Activated CD4-positive, alpha-beta T cell treated with anti-CD3 and anti-CD28 coated beads, Interleukin-2, amount 50 U/mL, for 24 hours (primary cell): ENCODE results near the gene MRPL55.
"Not testable (repeated sequence)": the region's sequence is repeated elsewhere in the genome, so short reads cannot be mapped to it uniquely, and the experiment has no call there.

Source experiments
- DNase-seq, 2 donors: peaks; one replicate each; pipeline ENCODE4 v3.0.0-alpha.2; 2020; ENCODE audit warnings: low read depth in 1 of 2, low spot score in 1 of 2

Gene MRPL55

DNA sequence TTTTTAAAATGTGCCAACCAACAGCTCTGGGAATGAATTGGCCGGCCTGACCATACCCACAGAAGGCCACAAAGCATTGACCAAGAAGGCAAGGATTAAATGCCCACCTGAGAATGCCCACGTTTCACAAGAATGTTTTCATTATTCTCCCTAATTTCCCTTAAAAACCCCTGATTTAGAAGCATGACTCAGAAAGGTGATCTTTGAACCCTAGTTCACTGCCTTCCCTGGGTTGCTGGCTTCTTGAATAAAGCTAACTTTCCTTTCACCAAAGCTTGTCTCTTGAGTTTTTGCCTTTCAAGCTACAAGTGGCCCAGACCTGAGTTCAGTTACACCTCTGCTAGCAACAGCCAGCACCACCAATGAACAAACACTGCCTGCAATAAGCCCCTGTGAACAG, 14.4 kb upstream of the MRPL55 start:
- no peak for DNase-seq

- no peak for DNase-seq
Observed at GRCh38 chr1:228122921-228123441, 13.9 kb upstream of the MRPL55 start.

- no peak for DNase-seq
Observed at GRCh38 chr1:228120857-228121489, 11.9 kb upstream of the MRPL55 start.

DNA sequence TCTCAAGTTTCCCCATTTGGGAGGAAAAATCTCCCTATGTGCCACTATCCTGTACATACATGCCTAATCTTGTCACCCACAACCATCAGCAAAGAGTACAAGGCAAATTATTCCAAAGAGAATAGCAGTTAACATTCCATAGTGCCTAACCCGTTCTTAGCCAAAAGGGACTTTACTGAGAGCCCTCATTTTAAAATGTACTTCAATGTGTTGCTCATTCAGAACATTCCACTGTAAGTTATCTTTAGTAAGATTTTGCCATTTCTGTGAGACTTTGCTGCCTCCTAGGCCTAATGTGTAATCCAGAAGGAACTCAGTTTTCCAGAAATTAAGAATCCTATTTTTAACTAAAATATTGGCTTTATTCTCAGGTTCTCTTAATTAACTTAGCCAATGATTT, 11.3 kb upstream of the MRPL55 start:
- no peak for DNase-seq

- DNase-seq = no peak
Observed at GRCh38 chr1:228118040-228118439, 8.9 kb upstream of the MRPL55 start.

- no peak for DNase-seq
Observed at GRCh38 chr1:228117335-228117734, 8.2 kb upstream of the MRPL55 start.

DNA sequence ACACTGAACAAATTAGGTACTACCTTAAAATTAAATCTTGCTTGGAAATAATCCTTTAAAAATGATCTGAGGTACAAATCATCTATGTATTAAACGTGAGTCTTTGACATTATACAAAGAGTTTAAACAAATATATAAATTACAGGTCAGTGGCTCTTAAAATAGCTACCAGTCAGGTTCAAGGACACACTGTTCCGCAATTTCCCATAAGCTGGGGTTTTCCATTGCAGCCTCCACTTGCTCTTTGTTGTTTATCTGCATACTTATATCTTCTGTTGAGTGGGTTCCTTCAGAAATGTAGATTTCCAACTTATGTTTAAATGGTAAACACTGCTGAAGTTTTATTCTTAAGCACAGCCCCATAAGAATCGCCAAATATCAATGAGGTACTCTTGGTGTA, 5.7 kb upstream of the MRPL55 start:
- no peak for DNase-seq

- no peak for DNase-seq
Observed at GRCh38 chr1:228112617-228113016, 3.5 kb upstream of the MRPL55 start.

DNA sequence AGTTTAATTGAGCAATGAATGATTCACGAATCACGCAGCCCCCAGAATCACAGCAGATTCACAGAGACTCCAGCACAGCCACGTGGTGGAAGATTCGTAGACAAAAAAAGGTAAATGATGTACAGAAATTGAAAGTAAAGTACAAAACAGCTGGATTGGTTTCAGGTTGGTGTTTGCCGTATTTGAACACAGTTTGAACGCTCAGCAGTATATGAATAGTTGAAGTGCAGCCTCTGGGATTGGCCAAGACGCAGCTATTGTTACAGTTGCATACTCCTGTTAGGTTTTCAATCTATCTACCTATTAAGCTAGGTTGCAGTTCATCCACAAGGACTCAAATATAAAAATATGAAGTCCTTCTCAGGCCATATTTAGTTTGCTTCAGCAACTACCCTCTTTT, 3.1 kb upstream of the MRPL55 start:
- no peak for DNase-seq

DNA sequence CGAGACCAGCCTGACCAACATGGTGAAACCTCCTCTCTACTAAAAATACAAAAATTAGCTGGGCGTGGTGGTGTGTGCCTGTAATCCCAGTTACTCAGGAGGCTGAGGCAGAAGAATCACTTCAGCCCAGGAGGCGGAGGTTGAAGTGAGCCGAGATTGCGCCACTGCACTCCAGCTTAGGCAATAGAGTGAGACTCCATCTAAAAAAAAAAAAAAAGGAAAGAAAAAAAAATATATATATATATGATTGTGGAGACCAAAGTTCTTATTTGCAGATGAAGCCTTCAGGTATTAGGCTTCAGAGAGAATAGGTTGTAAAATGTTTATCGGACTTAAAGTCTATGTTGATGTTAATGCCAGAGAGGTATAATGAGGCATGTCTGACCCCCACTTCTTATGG, 2.2 kb upstream of the MRPL55 start:
- not testable (repeated sequence) for DNase-seq

DNA sequence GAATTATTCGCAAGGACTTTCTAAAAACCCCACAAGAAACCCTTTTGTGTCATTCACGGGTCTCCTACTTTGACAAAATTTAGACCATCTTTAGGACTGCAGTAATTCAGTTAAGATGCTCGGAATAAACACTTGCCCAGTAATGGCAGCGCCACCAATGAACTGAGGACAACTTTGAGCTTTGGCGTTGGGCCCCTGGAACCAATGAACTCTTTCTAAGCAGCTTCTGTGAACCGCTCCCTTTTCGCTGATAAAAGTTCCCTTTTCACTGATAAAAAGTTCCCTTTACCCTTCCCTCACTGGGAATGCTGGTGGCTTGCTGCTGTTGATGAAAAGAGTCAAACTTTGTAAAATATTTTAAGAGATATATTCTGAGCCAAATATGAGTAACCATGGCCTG, 1.5 kb upstream of the MRPL55 start:
- DNase-seq = no peak

DNA sequence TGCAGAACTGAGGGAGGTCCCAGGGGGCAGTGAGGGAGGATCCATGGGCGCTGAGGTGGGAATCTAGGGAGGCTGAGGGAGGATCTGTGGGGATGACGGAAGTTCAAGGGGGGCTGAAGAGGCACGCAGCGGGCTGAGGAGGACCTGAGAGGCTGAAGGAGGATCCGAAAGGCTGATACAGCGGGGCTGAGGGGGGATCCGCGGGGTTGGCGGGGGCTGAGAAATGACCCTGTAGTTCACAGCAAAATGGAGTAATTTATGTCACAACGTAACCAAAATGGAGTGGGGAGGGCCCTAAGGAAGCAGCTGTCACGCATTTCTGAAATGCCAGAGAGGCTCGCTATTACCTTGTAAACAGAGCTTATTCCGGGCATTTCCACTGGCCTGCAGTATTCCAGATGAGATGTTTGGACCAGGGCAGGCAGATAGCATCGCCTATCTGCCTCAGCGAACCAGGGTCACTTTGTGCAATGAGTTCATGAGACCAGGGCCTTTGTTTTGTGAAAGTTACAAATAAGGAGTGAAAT, 926 bp upstream of the MRPL55 start:
- no peak for DNase-seq

DNA sequence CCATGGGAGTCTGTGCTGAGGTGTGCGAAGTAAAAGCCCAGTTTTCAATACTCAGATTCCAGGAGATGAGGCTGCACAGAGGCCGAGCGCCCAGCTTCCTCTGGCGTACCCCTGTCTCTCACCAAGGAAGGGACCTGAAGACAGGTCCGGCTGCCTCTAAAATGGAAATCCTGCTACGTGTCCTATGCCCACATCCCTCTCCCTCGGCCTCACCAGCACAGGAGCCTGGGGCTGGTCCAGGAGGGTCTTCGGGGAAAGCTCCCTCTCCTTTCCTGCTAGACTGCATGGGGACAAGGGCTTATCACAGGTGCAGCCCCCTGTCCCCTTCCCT, 392 bp downstream of the MRPL55 start:
- DNase-seq = no peak

GRCh38 chr1:228108055-228108690, 926 bp downstream of the MRPL55 start:
- no peak for DNase-seq

DNA sequence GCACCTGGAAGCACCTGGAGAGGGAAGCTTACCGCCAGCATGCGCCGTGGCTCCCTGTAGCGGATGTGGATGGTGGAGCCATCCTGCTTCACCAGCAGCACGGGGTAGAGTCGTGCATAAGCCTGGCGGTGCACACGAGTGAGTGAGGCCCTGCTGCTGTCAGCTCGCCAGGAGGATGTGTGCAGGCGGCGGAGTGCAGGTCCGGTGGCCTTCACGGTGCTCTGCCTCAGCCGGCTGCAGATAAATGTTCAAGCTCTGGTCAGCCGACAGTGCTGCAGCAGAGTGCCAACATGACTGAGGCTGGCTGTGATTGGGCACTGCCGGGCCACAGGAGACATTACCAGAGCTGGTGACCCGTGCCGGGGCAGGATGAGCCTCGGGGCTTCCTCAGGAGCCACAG, 1.5 kb downstream of the MRPL55 start:
- no peak for DNase-seq

DNA sequence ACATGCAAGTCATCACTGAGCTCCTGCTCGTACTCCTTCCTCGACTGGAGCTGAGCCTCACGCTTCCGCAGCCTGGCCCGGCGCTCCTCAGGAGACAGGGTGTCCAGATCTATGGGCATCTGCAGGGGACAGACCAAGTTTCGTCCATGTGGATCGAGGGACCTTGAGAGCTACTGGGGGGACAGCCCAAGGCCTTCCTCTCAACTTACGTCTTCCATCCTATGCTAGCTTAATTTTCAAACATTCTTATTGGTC, 2.4 kb downstream of the MRPL55 start:
- no peak for DNase-seq

DNA sequence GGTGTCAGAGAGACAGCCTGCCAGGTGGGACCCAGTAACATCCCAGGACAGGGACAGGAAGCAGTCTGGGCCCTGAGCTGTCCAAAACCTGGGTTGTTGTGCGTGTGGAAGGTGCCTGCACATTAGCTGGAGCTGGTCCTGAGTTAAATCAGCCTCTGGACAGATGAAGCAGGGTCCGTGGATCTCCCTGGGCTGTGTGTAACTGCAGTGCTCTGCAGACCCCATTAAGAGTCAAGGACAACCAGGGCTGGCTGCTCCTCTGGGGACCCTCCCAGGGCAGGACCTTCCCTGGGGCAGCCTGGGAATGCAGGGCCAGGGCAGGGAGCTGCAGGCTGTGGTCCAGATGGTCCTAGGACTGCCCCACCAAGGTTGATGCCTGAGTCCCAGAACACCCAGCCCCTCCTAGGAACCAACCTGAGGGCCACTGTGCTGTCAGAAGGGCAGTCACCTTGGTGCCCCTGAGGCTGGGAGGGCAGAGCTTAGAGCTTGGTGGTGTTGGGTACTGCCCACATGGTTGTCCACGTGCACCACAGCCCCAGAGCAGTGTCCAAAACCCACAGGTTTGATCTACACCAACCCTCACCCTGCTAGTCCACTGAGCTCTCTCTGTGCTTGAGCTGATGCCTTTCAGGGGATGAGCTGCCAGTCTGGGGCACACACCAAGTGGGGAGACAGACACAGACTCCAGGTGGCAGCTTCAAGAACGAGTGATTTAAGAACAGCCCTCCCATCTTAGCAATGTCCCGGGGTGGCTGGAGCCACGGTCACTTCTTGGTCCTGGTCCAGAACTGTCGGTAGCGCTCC, 2.9 kb downstream of the MRPL55 start:
- no peak for DNase-seq

DNA sequence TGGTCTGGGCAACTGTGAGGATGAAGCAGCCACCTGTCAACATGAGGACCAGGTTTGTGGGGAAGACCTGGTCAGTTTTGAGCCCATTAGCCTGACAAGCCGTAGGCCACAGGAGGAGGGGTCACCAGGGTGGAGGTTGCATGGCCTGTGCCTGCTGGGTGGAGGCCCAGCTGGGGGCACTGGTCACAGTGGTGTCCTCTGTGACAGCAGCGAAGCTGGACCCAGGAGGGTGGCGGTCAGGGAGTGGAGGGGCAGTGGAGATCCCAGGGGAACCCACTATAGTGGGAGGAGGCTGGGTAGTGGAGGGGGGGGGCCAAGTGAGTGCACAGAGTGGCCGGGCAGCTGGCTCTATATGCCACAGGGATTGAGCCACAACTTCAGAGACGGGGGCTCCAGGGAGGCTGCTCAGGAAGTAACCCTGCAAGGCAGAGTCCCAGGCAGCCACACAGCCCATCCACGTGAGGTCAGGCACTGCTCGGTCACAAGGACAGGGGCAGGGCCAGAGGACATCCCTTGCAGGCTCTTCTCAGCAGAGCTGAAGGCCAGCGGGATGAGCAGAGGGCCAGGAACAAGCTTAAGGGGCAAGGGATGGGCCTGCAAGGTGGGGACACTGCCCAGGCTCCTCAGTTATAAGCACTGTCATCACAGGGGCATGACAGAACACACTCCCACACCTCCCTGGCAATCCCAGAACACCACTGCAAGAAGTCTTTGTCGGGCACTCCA, 3.7 kb downstream of the MRPL55 start:
- no peak for DNase-seq

- no peak for DNase-seq
Observed at GRCh38 chr1:228104526-228105269, 4.4 kb downstream of the MRPL55 start.

DNA sequence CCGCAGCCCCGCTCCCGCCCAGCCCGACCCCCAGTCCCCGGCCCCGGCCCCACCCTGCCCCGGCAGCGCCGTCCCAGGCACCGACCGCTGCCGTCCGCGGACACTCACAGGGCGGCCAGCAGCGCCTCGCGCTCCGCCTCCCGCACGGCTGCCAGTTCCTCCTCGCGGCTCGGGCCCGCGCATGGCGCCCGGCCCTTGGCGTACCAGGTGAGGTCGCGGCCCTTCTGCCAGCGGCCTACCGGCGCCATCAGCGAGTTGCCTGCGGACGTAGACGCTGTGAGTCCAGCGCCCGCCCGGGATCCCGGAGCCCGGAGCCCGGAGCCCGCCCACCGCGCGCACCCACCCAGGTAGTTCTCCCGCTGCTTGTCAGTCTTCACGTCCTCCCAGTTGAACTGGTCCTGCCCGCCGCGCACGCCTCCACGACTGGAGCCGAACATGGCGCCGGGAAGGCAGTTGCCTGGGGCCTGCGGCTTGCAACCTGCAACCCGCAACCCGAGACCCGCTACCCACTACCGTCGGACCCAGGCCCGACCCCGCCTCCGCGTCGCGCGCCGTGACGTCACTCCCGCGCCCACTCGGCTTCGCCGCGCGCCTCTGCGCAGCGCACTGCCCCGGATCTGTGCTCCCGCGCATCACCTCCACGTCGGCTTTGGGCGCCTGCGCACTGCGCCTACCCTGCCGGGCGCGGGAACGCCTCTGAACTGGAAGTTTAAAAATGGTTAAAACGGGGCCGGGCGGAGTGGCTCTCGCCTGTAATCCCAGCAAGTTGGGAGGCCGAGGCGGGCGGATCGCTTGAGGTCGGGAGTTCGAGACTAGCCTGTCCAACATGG, 6.1 kb downstream of the MRPL55 start, which contains the start of gene C1orf35:
Gene C1orf35, minus strand, starts transcription at position 535 of the 830 bp plus-strand sequence. Its CDS starts 98 bp downstream, at position 437.
- peak; percentile 92 to 94 for DNase-seq
